HFFc6 (cell line): ENCODE data around the gene UPK1A. TPM values are rescaled to one million over a fixed set of nuclear protein-coding genes. Genes with fewer than 3 reads are reported as not detected.

Source experiments
- DNase-seq: peaks from one replicate; pipeline ENCODE4 v3.0.0-alpha.2; 2018
- H3K27ac Mint-ChIP-seq: 2 replicates; pipeline ENCODE4 v1.8.0; 2020; ENCODE audit warnings: mild to moderate bottlenecking, mixed read lengths
- H3K27me3 Mint-ChIP-seq: 2 replicates; pipeline ENCODE4 v1.8.0; 2021; ENCODE audit warnings: mild to moderate bottlenecking, moderate library complexity, mixed read lengths; ENCODE audit not compliant: insufficient read depth
- H3K36me3 Mint-ChIP-seq: 2 replicates; pipeline ENCODE4 v1.8.0; 2021; ENCODE audit warnings: low read depth, mixed read lengths
- H3K4me1 Mint-ChIP-seq: 2 replicates; pipeline ENCODE4 v1.8.0; 2020; ENCODE audit warnings: low read depth, mixed read lengths
- H3K4me3 Mint-ChIP-seq: 2 replicates; pipeline ENCODE4 v1.8.0; 2020; ENCODE audit warnings: mild to moderate bottlenecking, moderate library complexity, mixed read lengths
- H3K9me3 Mint-ChIP-seq: 2 replicates; pipeline ENCODE4 v1.8.0; 2020; ENCODE audit warnings: mild to moderate bottlenecking, mixed read lengths
- CTCF ChIP-seq: fragments of 200-600 bp; sonication (generic); IDR thresholded peaks from 2 replicates; pipeline ENCODE4 v1.5.0; 2021; ENCODE audit warnings: antibody characterized with exemption, mild to moderate bottlenecking
- total RNA-seq, 6 experiments: library from RNA; stranded (reverse); fragmentation: NEBNext Ultra II Directional; extraction: Animal tissue kit (Norgen Biotek cat#: 25700); gene quantifications; 2 replicates in 1 of 6; 3 replicates in 5 of 6; pipeline ENCODE4 v1.2.3, GENCODE V29; 2021

The UPK1A gene
- total RNA-seq, 6 experiments from 2014 or later = 0.18 TPM; not detected in 5

DNA sequence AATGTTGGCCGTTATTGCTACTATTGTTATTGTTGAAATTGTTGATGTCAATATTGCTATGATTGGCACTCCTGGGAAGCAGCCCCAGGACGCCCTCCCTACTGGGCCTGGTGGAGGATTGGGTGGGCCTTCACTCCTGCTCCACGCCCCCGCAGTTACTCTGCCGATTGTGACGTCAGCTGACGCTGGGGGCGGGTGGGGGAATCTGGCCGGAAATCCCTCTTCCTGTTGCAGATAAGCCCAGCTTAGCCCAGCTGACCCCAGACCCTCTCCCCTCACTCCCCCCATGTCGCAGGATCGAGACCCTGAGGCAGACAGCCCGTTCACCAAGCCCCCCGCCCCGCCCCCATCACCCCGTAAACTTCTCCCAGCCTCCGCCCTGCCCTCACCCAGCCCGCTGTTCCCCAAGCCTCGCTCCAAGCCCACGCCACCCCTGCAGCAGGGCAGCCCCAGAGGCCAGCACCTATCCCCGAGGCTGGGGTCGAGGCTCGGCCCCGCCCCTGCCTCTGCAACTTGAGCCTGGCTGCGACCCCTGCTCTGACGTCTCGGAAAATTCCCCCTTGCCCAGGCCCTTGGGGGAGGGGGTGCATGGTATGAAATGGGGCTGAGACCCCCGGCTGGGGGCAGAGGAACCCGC lies 24.7 kb upstream of the UPK1A start, which contains the start of gene ETV2:
ETV2 (plus strand) TSS at position 231 of the 637 bp plus-strand sequence. CDS start 716 bp downstream, outside the sequence.
- no peak for TF ChIP-seq CTCF
- H3K27ac Mint-ChIP-seq = 0 out of 2 replicates have a peak within 1 kb of the TSS, but pooled peaks have one; percentile 26
- peak within 1 kb of the TSS; percentile 79 for H3K4me3 Mint-ChIP-seq
- 0 out of 2 replicates have a peak, but pooled peaks cover 3% of the 10 kb centered on the region for H3K27me3 Mint-ChIP-seq
- H3K4me1 Mint-ChIP-seq = peaks cover 26% of the 10 kb centered on the region
- DNase-seq = no peak
- H3K36me3 Mint-ChIP-seq = peaks cover 7% of the 10 kb centered on the region; the same call in 1 of the 2 replicates
- H3K9me3 Mint-ChIP-seq = no peaks in the 10 kb centered on the region

DNA sequence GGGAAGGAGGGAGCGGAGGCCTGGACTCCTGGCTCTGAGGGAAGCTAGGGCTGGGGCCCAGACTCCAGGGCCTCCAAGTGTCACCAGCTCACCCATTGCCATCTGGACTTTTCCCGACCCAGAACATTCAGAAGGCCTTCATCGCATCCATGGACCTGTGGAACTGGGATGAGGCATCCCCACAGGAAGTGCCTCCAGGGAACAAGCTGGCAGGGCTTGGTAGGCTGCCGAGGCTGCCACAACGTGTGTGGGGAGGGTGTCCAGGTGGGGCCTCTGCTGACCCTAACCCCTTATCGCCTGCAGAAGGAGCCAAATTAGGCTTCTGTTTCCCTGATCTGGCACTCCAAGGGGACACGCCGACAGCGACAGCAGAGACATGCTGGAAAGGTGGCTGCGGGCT lies 24.0 kb upstream of the UPK1A start:
- no peak for TF ChIP-seq CTCF
- H3K36me3 Mint-ChIP-seq = peaks cover 7% of the 10 kb centered on the region; the same call in 1 of the 2 replicates
- H3K27ac Mint-ChIP-seq = 0 out of 2 replicates have a peak overlapping the region, but pooled peaks have one; percentile 26
- 0 out of 2 replicates have a peak, but pooled peaks cover 3% of the 10 kb centered on the region for H3K27me3 Mint-ChIP-seq
- peaks cover 30% of the 10 kb centered on the region for H3K4me1 Mint-ChIP-seq
- H3K9me3 Mint-ChIP-seq = no peaks in the 10 kb centered on the region
- peak; percentile 12 for DNase-seq
- H3K4me3 Mint-ChIP-seq = peak overlapping the region; percentile 79

- Mint-ChIP-seq H3K27ac (no peak overlapping the region), H3K4me1 (peaks cover 30% of the 10 kb centered on the region), H3K27me3 (0 out of 2 replicates have a peak, but pooled peaks cover 3% of the 10 kb centered on the region), H3K4me3 (peak overlapping the region; percentile 79), H3K36me3 (peaks cover 6% of the 10 kb centered on the region; the same call in 1 of the 2 replicates), H3K9me3 (no peaks in the 10 kb centered on the region)
- TF ChIP-seq CTCF = no peak
- no peak for DNase-seq
Observed at GRCh38 chr19:35642798-35643254, 23.5 kb upstream of the UPK1A start.

GRCh38 chr19:35643255-35644205 lies 22.8 kb upstream of the UPK1A start:
- no peaks in the 10 kb centered on the region for H3K9me3 Mint-ChIP-seq
- 0 out of 2 replicates have a peak, but pooled peaks cover 3% of the 10 kb centered on the region for H3K27me3 Mint-ChIP-seq
- H3K27ac Mint-ChIP-seq = peak overlapping the region; percentile 86
- H3K4me3 Mint-ChIP-seq = peak overlapping the region; percentile 79
- peak; percentile 60 for DNase-seq
- no peak for TF ChIP-seq CTCF
- peaks cover 3% of the 10 kb centered on the region for H3K36me3 Mint-ChIP-seq
- peaks cover 30% of the 10 kb centered on the region for H3K4me1 Mint-ChIP-seq

DNA sequence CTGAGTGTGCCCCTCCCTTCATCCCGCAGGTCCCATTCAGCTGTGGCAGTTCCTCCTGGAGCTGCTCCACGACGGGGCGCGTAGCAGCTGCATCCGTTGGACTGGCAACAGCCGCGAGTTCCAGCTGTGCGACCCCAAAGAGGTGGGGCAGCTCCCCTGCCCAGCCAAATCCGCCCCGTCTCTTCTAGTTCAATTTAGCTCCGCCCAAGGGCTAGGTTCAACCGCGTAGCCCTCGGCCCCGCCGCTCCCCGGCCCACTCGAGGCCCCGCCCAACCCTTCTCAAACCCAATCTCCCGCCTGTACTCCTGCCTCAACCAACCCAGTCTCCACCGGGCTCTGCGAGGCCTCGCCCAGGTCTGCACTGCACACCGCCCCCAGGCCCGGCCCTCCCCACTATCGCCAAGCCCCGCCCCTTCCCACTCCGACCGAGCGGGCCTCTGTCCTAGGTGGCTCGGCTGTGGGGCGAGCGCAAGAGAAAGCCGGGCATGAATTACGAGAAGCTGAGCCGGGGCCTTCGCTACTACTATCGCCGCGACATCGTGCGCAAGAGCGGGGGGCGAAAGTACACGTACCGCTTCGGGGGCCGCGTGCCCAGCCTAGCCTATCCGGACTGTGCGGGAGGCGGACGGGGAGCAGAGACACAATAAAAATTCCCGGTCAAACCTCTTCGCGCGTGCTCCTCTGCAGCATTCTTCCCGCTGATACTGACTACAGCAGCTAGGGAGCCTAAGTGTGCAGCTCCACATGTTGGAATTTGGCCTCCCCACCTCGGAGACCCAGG lies 21.9 kb upstream of the UPK1A start:
- 0 out of 2 replicates have a peak, but pooled peaks cover 3% of the 10 kb centered on the region for H3K27me3 Mint-ChIP-seq
- DNase-seq = peak; percentile 89
- H3K36me3 Mint-ChIP-seq = peaks cover 10% of the 10 kb centered on the region
- peak overlapping the region; percentile 86 for H3K27ac Mint-ChIP-seq
- TF ChIP-seq CTCF = no peak
- peak overlapping the region; percentile 79 for H3K4me3 Mint-ChIP-seq
- H3K9me3 Mint-ChIP-seq = no peaks in the 10 kb centered on the region
- H3K4me1 Mint-ChIP-seq = peaks cover 38% of the 10 kb centered on the region
